ENCODE results near the gene KRT14.
"Not testable (repeated sequence)": the region's sequence is repeated elsewhere in the genome, so short reads cannot be mapped to it uniquely, and the experiment has no call there.

KRT14 gene

GRCh38 chr17:41623184-41623861, 36.6 kb upstream of the KRT14 start:
- not testable (repeated sequence) for DNase-seq, ATAC-seq

- not testable (repeated sequence) for ATAC-seq, DNase-seq
Observed at GRCh38 chr17:41622340-41623183, 35.9 kb upstream of the KRT14 start.

- no peak for DNase-seq
- no peak for ATAC-seq
Observed at GRCh38 chr17:41621916-41622315, 35.2 kb upstream of the KRT14 start.

GRCh38 chr17:41621435-41621817, 34.7 kb upstream of the KRT14 start:
- DNase-seq, ATAC-seq: not testable (repeated sequence)

- ATAC-seq (no peak), DNase-seq (no peak)
Observed at GRCh38 chr17:41620583-41621434, 34.1 kb upstream of the KRT14 start.

GRCh38 chr17:41619927-41620582, 33.4 kb upstream of the KRT14 start:
- ATAC-seq, DNase-seq: not testable (repeated sequence)

- DNase-seq = no peak
- no peak for ATAC-seq
Observed at GRCh38 chr17:41619036-41619926, 32.6 kb upstream of the KRT14 start.

GRCh38 chr17:41618341-41619035, 31.8 kb upstream of the KRT14 start:
- ATAC-seq = no peak
- DNase-seq = no peak

GRCh38 chr17:41617698-41618097, 31.0 kb upstream of the KRT14 start:
- ATAC-seq (no peak), DNase-seq (no peak)

GRCh38 chr17:41617136-41617535, 30.4 kb upstream of the KRT14 start:
- DNase-seq (no peak), ATAC-seq (no peak)

- DNase-seq, ATAC-seq: not testable (repeated sequence)
Observed at GRCh38 chr17:41616486-41616885, 29.8 kb upstream of the KRT14 start.

- ATAC-seq = no peak
- no peak for DNase-seq
Observed at GRCh38 chr17:41615454-41615853, 28.8 kb upstream of the KRT14 start.

GRCh38 chr17:41614767-41615166, 28.1 kb upstream of the KRT14 start:
- ATAC-seq, DNase-seq: not testable (repeated sequence)

- no peak for ATAC-seq
Observed at GRCh38 chr17:41614098-41614497, 27.4 kb upstream of the KRT14 start.

GRCh38 chr17:41613277-41614082, 26.8 kb upstream of the KRT14 start:
- DNase-seq (no peak), ATAC-seq (no peak)

More at GRCh38 chr17:41614098-41614497, 27.4 kb upstream of the KRT14 start:
- DNase-seq = no peak

- not testable (repeated sequence) for ATAC-seq, DNase-seq
Observed at GRCh38 chr17:41612376-41613160, 25.9 kb upstream of the KRT14 start, which contains the start of gene KRT16. Gene KRT16 (minus strand): TSS chr17:41612767. CDS start chr17:41612688, 79 bp downstream.

- DNase-seq (no peak), ATAC-seq (no peak)
Observed at GRCh38 chr17:41610965-41611640, 24.4 kb upstream of the KRT14 start.

- not testable (repeated sequence) for DNase-seq, ATAC-seq
Observed at GRCh38 chr17:41610061-41610517, 23.4 kb upstream of the KRT14 start.

Data from stimulated activated naive CD8-positive, alpha-beta T cell treated with anti-CD3 and anti-CD28 coated beads, Interleukin-15, Interleukin-2, amounts not matched to agents 100 U/mL and 50 U/mL, for 24 hours (primary cell).